ENCODE data around the gene GPR17. TPM values are rescaled to one million over a fixed set of nuclear protein-coding genes. Genes with fewer than 3 reads are reported as not detected.

GPR17 gene
- polyA plus RNA-seq, 1 donor (not counting 4 experiments of a cell fraction or from before 2014, with no cell fraction given) = not detected

DNA sequence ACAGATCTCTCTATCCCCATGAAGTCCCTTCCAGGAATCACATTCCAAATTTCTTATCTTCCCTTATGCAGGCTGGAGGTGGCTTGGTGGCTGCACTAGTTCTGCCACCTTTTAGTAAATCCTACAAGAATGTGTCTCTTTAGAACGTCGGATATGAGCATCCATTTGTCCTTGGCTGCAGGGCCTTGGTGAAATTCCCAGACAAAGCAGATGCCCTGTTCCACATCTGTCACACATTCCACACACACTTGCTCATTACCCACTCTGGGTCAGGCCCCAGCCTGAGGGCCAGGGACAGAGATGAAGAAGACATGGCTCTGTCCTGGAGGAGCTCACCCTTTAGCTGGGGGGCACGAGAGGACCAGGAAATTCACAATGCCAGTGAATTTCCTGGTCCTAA, 31.2 kb upstream of the GPR17 start:
- Histone ChIP-seq H3K9me1 (ENCODE audit: control insufficient read depth, extremely low read depth, insufficient read depth, low read length) (no peaks in the 10 kb centered on the region), H3K4me2 (ENCODE audit: control insufficient read depth, extremely low read depth, insufficient read depth, low read depth, low read length) (peak overlapping the region; percentile 10), H3K4me1 (ENCODE audit: control insufficient read depth, extremely low read depth, insufficient read depth, low read length) (peaks cover 3% of the 10 kb centered on the region), H3K27me3 (ENCODE audit: control insufficient read depth, extremely low read depth, insufficient read depth, low read length) (peaks cover 2% of the 10 kb centered on the region), H3K9ac (ENCODE audit: control insufficient read depth, extremely low read depth, insufficient read depth, low read length) (no peak overlapping the region), H3K79me2 (ENCODE audit: control insufficient read depth, insufficient read depth, low read length) (no peaks in the 10 kb centered on the region), H3K36me3 (ENCODE audit: control insufficient read depth in 2 of 2, extremely low read depth in 1 of 2, insufficient read depth in 2 of 2, low read length in 2 of 2) (no peaks in the 10 kb centered on the region), H3K4me3 (ENCODE audit: control insufficient read depth in 2 of 3, extremely low read depth in 1 of 3, insufficient read depth in 2 of 3, low read depth in 1 of 3, low read length in 3 of 3) (no peak overlapping the region), H2AFZ (ENCODE audit: control insufficient read depth, low read length) (no peak overlapping the region), H4K20me1 (ENCODE audit: control insufficient read depth, extremely low read depth, insufficient read depth, low read length) (no peaks in the 10 kb centered on the region), H3K27ac (ENCODE audit: control insufficient read depth, insufficient read depth, low read length) (no peak overlapping the region), H3K9me3 (ENCODE audit: control insufficient read depth, low read depth, low read length) (no peaks in the 10 kb centered on the region)
- dilution Hi-C loops (cut with MboI; ENCODE audit: extremely low pct_ligation_motif_present, low sequenced_read_pairs) = no loop called here
- no peak for FAIRE-seq
- DNase-seq (ENCODE audit: low read depth, low spot score) = no peak
- TF ChIP-seq, protein P1, sequence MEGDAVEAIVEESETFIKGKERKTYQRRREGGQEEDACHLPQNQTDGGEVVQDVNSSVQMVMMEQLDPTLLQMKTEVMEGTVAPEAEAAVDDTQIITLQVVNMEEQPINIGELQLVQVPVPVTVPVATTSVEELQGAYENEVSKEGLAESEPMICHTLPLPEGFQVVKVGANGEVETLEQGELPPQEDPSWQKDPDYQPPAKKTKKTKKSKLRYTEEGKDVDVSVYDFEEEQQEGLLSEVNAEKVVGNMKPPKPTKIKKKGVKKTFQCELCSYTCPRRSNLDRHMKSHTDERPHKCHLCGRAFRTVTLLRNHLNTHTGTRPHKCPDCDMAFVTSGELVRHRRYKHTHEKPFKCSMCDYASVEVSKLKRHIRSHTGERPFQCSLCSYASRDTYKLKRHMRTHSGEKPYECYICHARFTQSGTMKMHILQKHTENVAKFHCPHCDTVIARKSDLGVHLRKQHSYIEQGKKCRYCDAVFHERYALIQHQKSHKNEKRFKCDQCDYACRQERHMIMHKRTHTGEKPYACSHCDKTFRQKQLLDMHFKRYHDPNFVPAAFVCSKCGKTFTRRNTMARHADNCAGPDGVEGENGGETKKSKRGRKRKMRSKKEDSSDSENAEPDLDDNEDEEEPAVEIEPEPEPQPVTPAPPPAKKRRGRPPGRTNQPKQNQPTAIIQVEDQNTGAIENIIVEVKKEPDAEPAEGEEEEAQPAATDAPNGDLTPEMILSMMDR (optimal IDR thresholded peaks at IDR 0.05 in 1 of 3, IDR thresholded peaks at IDR 0.05 in 1 of 3, conservative IDR thresholded peaks at IDR 0.05 in 1 of 3; ENCODE audit: extremely low read depth in 1 of 3, insufficient read depth in 2 of 3, low read length in 3 of 3) = no peak
- TF ChIP-seq EZH2 (IDR thresholded peaks at IDR 0.05; ENCODE audit: low read length) = no peak

DNA sequence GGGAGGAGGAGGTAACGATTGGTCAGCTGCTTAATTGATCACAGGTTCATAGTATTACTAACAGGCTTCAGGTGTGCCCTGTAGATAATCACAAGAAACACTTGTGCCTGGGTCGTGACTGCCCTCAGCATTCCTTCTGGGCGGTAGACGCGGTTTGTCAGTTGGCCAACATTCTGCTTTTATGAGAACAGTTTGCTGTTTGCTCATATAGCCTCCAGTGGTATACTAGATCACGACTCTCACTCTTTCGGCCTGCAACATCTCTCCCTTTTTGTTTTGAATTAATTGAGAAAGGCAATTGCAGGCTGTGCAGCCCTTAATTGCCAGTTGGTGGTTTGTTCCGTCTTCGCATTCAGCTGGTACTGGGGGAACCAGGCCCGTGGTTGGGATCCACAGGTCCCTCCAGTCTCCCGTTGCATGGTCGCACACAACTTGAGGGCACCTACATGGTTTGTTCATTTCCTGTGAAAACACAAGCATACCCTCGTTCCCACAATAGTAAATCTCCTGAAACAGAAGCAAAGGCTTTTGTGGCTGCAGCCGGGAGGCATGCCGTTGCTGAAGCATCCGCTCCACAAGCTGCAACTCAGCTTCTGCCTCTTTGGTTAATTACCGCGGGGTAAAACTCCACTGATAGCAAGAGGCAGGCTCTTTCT, 30.3 kb upstream of the GPR17 start:
- FAIRE-seq (no peak), DNase-seq (ENCODE audit: low read depth, low spot score) (no peak)
- Histone ChIP-seq H3K9ac (ENCODE audit: control insufficient read depth, extremely low read depth, insufficient read depth, low read length) (no peak overlapping the region), H3K27ac (ENCODE audit: control insufficient read depth, insufficient read depth, low read length) (no peak overlapping the region), H4K20me1 (ENCODE audit: control insufficient read depth, extremely low read depth, insufficient read depth, low read length) (no peaks in the 10 kb centered on the region), H3K9me3 (ENCODE audit: control insufficient read depth, low read depth, low read length) (no peaks in the 10 kb centered on the region), H3K4me3 (ENCODE audit: control insufficient read depth in 2 of 3, extremely low read depth in 1 of 3, insufficient read depth in 2 of 3, low read depth in 1 of 3, low read length in 3 of 3) (no peak overlapping the region), H3K4me1 (ENCODE audit: control insufficient read depth, extremely low read depth, insufficient read depth, low read length) (peaks cover 3% of the 10 kb centered on the region), H2AFZ (ENCODE audit: control insufficient read depth, low read length) (no peak overlapping the region), H3K79me2 (ENCODE audit: control insufficient read depth, insufficient read depth, low read length) (no peaks in the 10 kb centered on the region), H3K27me3 (ENCODE audit: control insufficient read depth, extremely low read depth, insufficient read depth, low read length) (peaks cover 7% of the 10 kb centered on the region), H3K4me2 (ENCODE audit: control insufficient read depth, extremely low read depth, insufficient read depth, low read depth, low read length) (no peak overlapping the region), H3K9me1 (ENCODE audit: control insufficient read depth, extremely low read depth, insufficient read depth, low read length) (no peaks in the 10 kb centered on the region), H3K36me3 (ENCODE audit: control insufficient read depth in 2 of 2, extremely low read depth in 1 of 2, insufficient read depth in 2 of 2, low read length in 2 of 2) (no peaks in the 10 kb centered on the region)
- dilution Hi-C loops (cut with MboI; ENCODE audit: extremely low pct_ligation_motif_present, low sequenced_read_pairs) = no loop called here
- TF ChIP-seq, protein P1 (optimal IDR thresholded peaks at IDR 0.05 in 1 of 3, IDR thresholded peaks at IDR 0.05 in 1 of 3, conservative IDR thresholded peaks at IDR 0.05 in 1 of 3; ENCODE audit: extremely low read depth in 1 of 3, insufficient read depth in 2 of 3, low read length in 3 of 3) = no peak
- TF ChIP-seq EZH2 (IDR thresholded peaks at IDR 0.05; ENCODE audit: low read length) = no peak

Data from keratinocyte (primary cell).